Sigmoid colon (tissue), 7 donors: ENCODE measurements around the gene NR1H4. TPM values are rescaled to one million over a fixed set of nuclear protein-coding genes. Genes with fewer than 3 reads are reported as not detected.

Experiments
- DNase-seq: peaks from one replicate; pipeline ENCODE4 v3.0.0-alpha.2; 2019
- H3K27ac ChIP-seq, 4 donors: fragments of 200-600 bp; sonication (generic); one replicate each; pipeline ENCODE4 v1.5.1; 2016 to 2019; ENCODE audit warnings: mild to moderate bottlenecking in 1 of 4
- H3K27me3 ChIP-seq, 3 donors: fragments of 200-600 bp; sonication (generic); one replicate each; pipeline ENCODE4 v1.5.1; 2019; ENCODE audit warnings: mild to moderate bottlenecking in 1 of 3
- H3K36me3 ChIP-seq, 4 donors: fragments of 200-600 bp; sonication (generic); one replicate each; pipeline ENCODE4 v1.5.1; 2016 to 2019
- H3K4me1 ChIP-seq, 4 donors: fragments of 200-600 bp; sonication (generic); one replicate each; pipeline ENCODE4 v1.5.1; 2017 to 2019
- H3K4me3 ChIP-seq, 4 donors: fragments of 200-600 bp; sonication (generic); one replicate each; pipeline ENCODE4 v1.5.1; 2017 to 2019; ENCODE audit warnings: mild to moderate bottlenecking in 2 of 4, moderate library complexity in 1 of 4
- H3K9me3 ChIP-seq, 4 donors: fragments of 200-600 bp in 3 of 4; sonication (generic) in 3 of 4; one replicate each; pipeline versions ENCODE4 v1.5.1 to v1.6.1; 2013 to 2019
- CTCF ChIP-seq, 4 experiments: fragments of 450-650 bp in 3 of 4; fragments of 200-600 bp in 1 of 4; IDR thresholded peaks; one replicate each; pipeline ENCODE4 v1.5.1; 2016 to 2019; ENCODE audit warnings: antibody characterized with exemption in 4 of 4, mild to moderate bottlenecking in 3 of 4, moderate library complexity in 2 of 4
- EP300 ChIP-seq, 4 donors: sonication (generic); formaldehyde crosslinking; IDR thresholded peaks; one replicate each; pipeline ENCODE4 v1.6.1; 2017; ENCODE audit warnings: antibody characterized with exemption in 4 of 4
- POLR2A ChIP-seq, 2 donors: fragments of 450-650 bp; IDR thresholded peaks; one replicate each; pipeline ENCODE4 v1.6.1; 2016; ENCODE audit warnings: antibody characterized with exemption in 2 of 2, mild to moderate bottlenecking in 2 of 2, moderate library complexity in 2 of 2
- POLR2AphosphoS5 ChIP-seq, 4 donors: sonication (generic); formaldehyde crosslinking; IDR thresholded peaks; one replicate each; pipeline ENCODE4 v1.6.1; 2017; ENCODE audit warnings: antibody characterized with exemption in 4 of 4
- WGBS, 2 donors: extraction: QIAGEN DNeasy Blood & Tissue Kit; methylation state at CpG; one replicate each; pipeline ENCODE4 v1.1.7; 2013; 5-methylcytosine and 5-hydroxymethylcytosine counted together
- intact Hi-C: fragments of 100-400 bp; cut with DNase I; formaldehyde crosslinking; loops from one replicate; pipeline ENCODE4 v1.15.1; 2023
- polyA plus RNA-seq, 3 donors: library from polyadenylated mRNA; stranded (reverse); fragments of 200-250 nt; gene quantifications; one replicate each; pipeline ENCODE4 v1.2.3, GENCODE V29; 2013
- total RNA-seq, 4 donors: library from RNA; depleted of rRNA; stranded (reverse); fragments of >200 nt; gene quantifications; one replicate each; pipeline ENCODE4 v1.1.0, GENCODE V29; 2016
- donor health status: healthy with polysubstance abuse.
- donor health status: Bipolar disorder and iron deficiency.
- donor health status: healthy.

NR1H4 gene
- total and polyA plus RNA-seq, 7 donors, result 4.5 to 43.9 (median 9.6) TPM; not detected in 4

GRCh38 chr12:100491104-100491503, 17.4 kb downstream of the NR1H4 start:
- no peaks in the 10 kb centered on the region for H3K27me3 ChIP-seq
- no peak for TF ChIP-seq POLR2AphosphoS5 (IDR thresholded peaks at IDR 0.05)
- TF ChIP-seq EP300 (IDR thresholded peaks at IDR 0.05), result no peak
- no peak for TF ChIP-seq POLR2A (IDR thresholded peaks at IDR 0.05)
- TF ChIP-seq CTCF (IDR thresholded peaks at IDR 0.05), result no peak
- no peak overlapping the region for H3K27ac ChIP-seq
- H3K4me3 ChIP-seq, result no peak overlapping the region
- DNase-seq, result no peak
- no peaks in the 10 kb centered on the region for H3K36me3 ChIP-seq
- intact Hi-C loops, result no loop called here
- peaks cover 0 to 24% (median 18%) of the 10 kb centered on the region in 4 donors for H3K4me1 ChIP-seq
- H3K9me3 ChIP-seq, result no peaks in the 10 kb centered on the region
- WGBS, 2 donors, result 71 to 81% methylated on average over 4 of the region's 4 CpGs

DNA sequence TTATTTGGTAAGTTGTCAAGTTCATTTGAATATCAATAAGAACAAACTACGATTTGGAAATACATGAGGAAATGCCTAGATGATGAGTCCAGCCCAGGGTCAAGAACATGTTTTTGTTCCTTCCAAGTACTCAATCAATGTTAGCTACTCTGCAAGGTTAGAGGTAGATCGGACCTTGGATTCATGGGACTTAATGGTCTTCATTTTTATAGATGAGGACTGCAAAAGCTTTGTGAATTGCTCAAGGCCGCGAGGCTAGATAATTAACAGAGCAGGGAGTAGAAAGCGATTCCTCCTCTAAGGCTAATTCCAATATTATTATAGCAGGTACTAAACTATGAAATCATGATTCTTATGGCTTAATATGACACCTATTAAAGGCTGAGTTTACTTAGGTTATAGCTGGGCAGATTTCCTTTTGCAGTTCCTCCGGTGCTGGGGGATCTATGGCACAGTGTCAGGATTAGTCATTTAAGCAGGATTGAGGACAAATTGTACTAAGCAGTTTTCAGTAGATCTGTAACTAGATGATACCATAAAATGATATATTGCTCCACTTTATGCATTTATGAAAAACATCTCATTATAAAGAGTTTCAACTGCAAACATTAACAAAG, 19.8 kb downstream of the NR1H4 start:
- no peak for DNase-seq
- no peaks in the 10 kb centered on the region for H3K9me3 ChIP-seq
- 17 to 73% methylated on average over 6 of the region's 6 CpGs for WGBS, 2 donors
- no peak overlapping the region for H3K4me3 ChIP-seq
- TF ChIP-seq POLR2A (IDR thresholded peaks at IDR 0.05) (no peak), POLR2AphosphoS5 (IDR thresholded peaks at IDR 0.05) (no peak), EP300 (IDR thresholded peaks at IDR 0.05) (no peak), CTCF (IDR thresholded peaks at IDR 0.05) (no peak)
- no peak overlapping the region for H3K27ac ChIP-seq
- no peaks in the 10 kb centered on the region for H3K27me3 ChIP-seq
- no peaks in the 10 kb centered on the region for H3K36me3 ChIP-seq
- intact Hi-C loops, result no loop called here
- peaks cover 0 to 22% (median 17%) of the 10 kb centered on the region in 4 donors for H3K4me1 ChIP-seq

DNA sequence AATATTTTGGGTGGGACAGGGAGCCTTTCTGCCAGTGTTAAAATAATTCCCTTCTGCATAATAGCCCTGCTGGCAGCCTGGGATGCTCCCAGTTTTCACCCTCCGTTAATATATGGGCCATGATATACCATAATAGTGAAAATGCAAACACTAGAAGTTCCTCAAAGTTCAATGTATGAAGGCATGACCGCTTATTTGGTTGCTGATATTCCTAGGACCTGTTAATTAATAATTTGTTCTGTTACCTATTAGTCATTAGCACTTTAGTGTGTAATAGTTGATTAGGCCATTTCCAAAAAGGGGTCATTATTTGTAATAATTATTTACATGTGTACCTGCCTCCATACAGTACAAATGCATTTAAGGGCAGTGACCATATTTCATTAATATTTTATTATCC, 20.4 kb downstream of the NR1H4 start:
- no peak overlapping the region for H3K27ac ChIP-seq
- intact Hi-C loops, result no loop called here
- no peaks in the 10 kb centered on the region for H3K27me3 ChIP-seq
- no peak for DNase-seq
- no peaks in the 10 kb centered on the region for H3K9me3 ChIP-seq
- TF ChIP-seq CTCF (IDR thresholded peaks at IDR 0.05) (no peak), EP300 (IDR thresholded peaks at IDR 0.05) (no peak), POLR2AphosphoS5 (IDR thresholded peaks at IDR 0.05) (no peak), POLR2A (IDR thresholded peaks at IDR 0.05) (no peak)
- H3K36me3 ChIP-seq, result no peaks in the 10 kb centered on the region
- no peak overlapping the region for H3K4me3 ChIP-seq
- 20 to 68% methylated on average over 2 of the region's 2 CpGs for WGBS, 2 donors
- H3K4me1 ChIP-seq, result peaks cover 0 to 16% (median 15%) of the 10 kb centered on the region in 4 donors

DNA sequence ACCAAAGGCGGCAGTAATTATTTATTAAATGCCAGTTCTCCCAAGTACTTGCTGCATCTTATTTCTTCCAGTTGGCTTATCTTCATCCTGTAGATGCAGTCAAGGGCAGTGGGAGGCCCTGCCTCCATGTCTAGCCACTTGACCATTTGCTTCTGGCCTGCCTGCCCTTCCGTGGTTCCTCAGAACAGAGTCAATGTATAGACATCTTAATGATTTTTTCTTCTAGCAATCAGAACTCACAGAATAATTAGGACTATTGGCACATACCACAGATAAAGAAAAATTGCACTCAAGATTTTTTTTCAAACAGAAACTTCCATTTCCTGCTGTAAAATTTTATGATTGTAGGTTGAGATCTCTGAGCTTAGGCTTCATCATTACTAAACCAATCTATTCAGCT, 20.9 kb downstream of the NR1H4 start:
- TF ChIP-seq CTCF (IDR thresholded peaks at IDR 0.05) (no peak), POLR2A (IDR thresholded peaks at IDR 0.05) (no peak), EP300 (IDR thresholded peaks at IDR 0.05) (no peak), POLR2AphosphoS5 (IDR thresholded peaks at IDR 0.05) (no peak)
- Histone ChIP-seq H3K36me3 (no peaks in the 10 kb centered on the region), H3K9me3 (no peaks in the 10 kb centered on the region), H3K4me1 (peaks cover 0 to 14% (median 10%) of the 10 kb centered on the region in 4 donors), H3K4me3 (no peak overlapping the region), H3K27me3 (no peaks in the 10 kb centered on the region), H3K27ac (no peak overlapping the region)
- intact Hi-C loops, result no loop called here
- no peak for DNase-seq
- WGBS, 2 donors, result 58 to 84% methylated on average over 2 of the region's 2 CpGs
